K562 (cell line): ENCODE data around the gene URM1. TPM values are rescaled to one million over a fixed set of nuclear protein-coding genes. Genes with fewer than 3 reads are reported as not detected.

ENCODE experiments used
- ARNT ChIP-seq, 2 experiments: fragments of 450-650 bp; IDR thresholded peaks; 2 replicates each; pipeline ENCODE4 v1.6.1; 2016; ENCODE audit warnings: mild to moderate bottlenecking in 1 of 2
- DMBX1 ChIP-seq: fragments of 250-450 bp; sonication (Bioruptor Pico); IDR thresholded peaks from 2 replicates; pipeline ENCODE4 v1.8.0; 2022; ENCODE audit warnings: inconsistent platforms, mild to moderate bottlenecking, moderate library complexity, borderline replicate concordance
- ERF ChIP-seq: fragments of 450-650 bp; formaldehyde crosslinking; IDR thresholded peaks from 2 replicates; pipeline ENCODE4 v1.4.0; 2020; ENCODE audit warnings: mild to moderate bottlenecking, mixed read lengths
- HNRNPK ChIP-seq: fragments of 200-400 bp; formaldehyde crosslinking; IDR thresholded peaks from one replicate; pipeline ENCODE4 v1.6.1; 2018; ENCODE audit warnings: mild to moderate bottlenecking, low read depth, low read length; ENCODE audit not compliant: poor library complexity, severe bottlenecking
- KLF1 ChIP-seq: fragments of 450-650 bp; IDR thresholded peaks from 2 replicates; pipeline ENCODE4 v1.6.1; 2016; ENCODE audit warnings: missing genetic modification characterization, missing compliant biosample characterization
- MTA1 ChIP-seq: fragments of 450-650 bp; IDR thresholded peaks from 2 replicates; pipeline ENCODE4 v1.6.1; 2017; ENCODE audit warnings: borderline replicate concordance
- NFATC3 ChIP-seq: fragments of 450-650 bp; IDR thresholded peaks from 2 replicates; pipeline ENCODE4 v1.6.1; 2017; ENCODE audit warnings: mild to moderate bottlenecking
- POLR3A ChIP-seq: IDR thresholded peaks from 2 replicates; pipeline ENCODE4 v1.6.1; 2011; ENCODE audit warnings: borderline replicate concordance, mild to moderate bottlenecking, moderate library complexity; ENCODE audit not compliant: insufficient read length, insufficient read depth; ENCODE audit errors: extremely low read depth
- PRDM10 ChIP-seq: fragments of 450-650 bp; IDR thresholded peaks from 2 replicates; pipeline ENCODE4 v1.6.1; 2018; ENCODE audit not compliant: partially characterized antibody
- SP2 ChIP-seq: IDR thresholded peaks from 2 replicates; pipeline ENCODE4 v1.6.1; 2011; ENCODE audit warnings: mild to moderate bottlenecking, low read depth, low read length, moderate library complexity; ENCODE audit not compliant: poor library complexity, severe bottlenecking; ENCODE audit errors: extremely low read depth
- ZFP36 ChIP-seq: fragments of 150-350 bp; IDR thresholded peaks from 2 replicates; pipeline ENCODE4 v1.6.1; 2018; ENCODE audit warnings: low read length, low read depth; ENCODE audit not compliant: partially characterized antibody
- ZFX ChIP-seq: sonication (generic); formaldehyde crosslinking; IDR thresholded peaks from 2 replicates; pipeline ENCODE4 v1.8.0; 2022; ENCODE audit warnings: mild to moderate bottlenecking, missing genetic modification reagents, moderate library complexity
- ZNF518B ChIP-seq: fragments of 250-450 bp; sonication (Bioruptor Pico); IDR thresholded peaks from 2 replicates; pipeline ENCODE4 v1.5.0; 2021; ENCODE audit warnings: mild to moderate bottlenecking, moderate library complexity
- polyA plus RNA-seq, 8 experiments: library from polyadenylated mRNA; depleted of rRNA in 4 of 8; stranded (reverse) in 5 of 8; unstranded in 3 of 8; fragments of >200 nt; fragmentation: Nextera tagmentation in 2 of 8; fragmentation: Illumina TruSeq in 1 of 8; extraction: Ambion mirVana in 2 of 8; extraction: Trizol in 1 of 8; gene quantifications; 2 replicates each; pipeline versions ENCODE4 v1.2.1 to v1.2.3, GENCODE V29; 2011 to 2014; ENCODE audit warnings: inconsistent platforms in 1 of 8, missing spikeins in 1 of 8
- total RNA-seq, 7 experiments: library from RNA; depleted of rRNA in 6 of 7; stranded (reverse); fragments of >200 nt in 6 of 7; fragmentation: Illumina TruSeq in 2 of 7; extraction: Trizol in 2 of 7; gene quantifications; 2 replicates each; pipeline versions ENCODE4 v1.2.1 to v1.2.3, GENCODE V29; 2011 to 2021; ENCODE audit warnings: low replicate concordance in 1 of 7
- TF ChIP-seq, protein P1 (sequence below): fragments of 450-650 bp; formaldehyde crosslinking; IDR thresholded peaks from 2 replicates; pipeline ENCODE4 v1.4.0; 2022; ENCODE audit warnings: missing genetic modification characterization
- TF ChIP-seq, protein P2 (sequence below), 2 experiments: fragments of 450-650 bp; conservative IDR thresholded peaks; 2 replicates each; pipeline ENCODE4 v1.6.1; 2017; ENCODE audit warnings: mild to moderate bottlenecking in 2 of 2, moderate library complexity in 2 of 2

URM1 gene
- total and polyA plus RNA-seq, 9 of the 15 experiments (the other 6 are each of a cell fraction or from before 2014, with no cell fraction given): 10.1 to 88.9 (median 53.3) TPM

GRCh38 chr9:128420060-128420650 is 49.0 kb downstream of the URM1 start (continued):
- TF ChIP-seq, protein P1, sequence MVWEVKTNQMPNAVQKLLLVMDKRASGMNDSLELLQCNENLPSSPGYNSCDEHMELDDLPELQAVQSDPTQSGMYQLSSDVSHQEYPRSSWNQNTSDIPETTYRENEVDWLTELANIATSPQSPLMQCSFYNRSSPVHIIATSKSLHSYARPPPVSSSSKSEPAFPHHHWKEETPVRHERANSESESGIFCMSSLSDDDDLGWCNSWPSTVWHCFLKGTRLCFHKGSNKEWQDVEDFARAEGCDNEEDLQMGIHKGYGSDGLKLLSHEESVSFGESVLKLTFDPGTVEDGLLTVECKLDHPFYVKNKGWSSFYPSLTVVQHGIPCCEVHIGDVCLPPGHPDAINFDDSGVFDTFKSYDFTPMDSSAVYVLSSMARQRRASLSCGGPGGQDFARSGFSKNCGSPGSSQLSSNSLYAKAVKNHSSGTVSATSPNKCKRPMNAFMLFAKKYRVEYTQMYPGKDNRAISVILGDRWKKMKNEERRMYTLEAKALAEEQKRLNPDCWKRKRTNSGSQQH: peak; percentile 36; the same call in 1 of the 2 replicates
- TF ChIP-seq DMBX1 (CRISPR knock-in tag) (0 out of 2 replicates have a peak, but pooled peaks have one; percentile 26), HNRNPK (no peak), ARNT (IDR thresholded peaks at IDR 0.05) (no peak), MTA1 (peak; percentile 87), POLR3A (no peak), KLF1 (peak; percentile 63; the same call in 1 of the 2 replicates), SP2 (no peak), PRDM10 (peak; percentile 91), ZFX (CRISPR knock-in tag) (peak; percentile 70), NFATC3 (no peak), ZNF518B (CRISPR knock-in tag) (no peak), ERF (CRISPR knock-in tag) (no peak), ZFP36 (no peak)
- TF ChIP-seq, protein P2, sequence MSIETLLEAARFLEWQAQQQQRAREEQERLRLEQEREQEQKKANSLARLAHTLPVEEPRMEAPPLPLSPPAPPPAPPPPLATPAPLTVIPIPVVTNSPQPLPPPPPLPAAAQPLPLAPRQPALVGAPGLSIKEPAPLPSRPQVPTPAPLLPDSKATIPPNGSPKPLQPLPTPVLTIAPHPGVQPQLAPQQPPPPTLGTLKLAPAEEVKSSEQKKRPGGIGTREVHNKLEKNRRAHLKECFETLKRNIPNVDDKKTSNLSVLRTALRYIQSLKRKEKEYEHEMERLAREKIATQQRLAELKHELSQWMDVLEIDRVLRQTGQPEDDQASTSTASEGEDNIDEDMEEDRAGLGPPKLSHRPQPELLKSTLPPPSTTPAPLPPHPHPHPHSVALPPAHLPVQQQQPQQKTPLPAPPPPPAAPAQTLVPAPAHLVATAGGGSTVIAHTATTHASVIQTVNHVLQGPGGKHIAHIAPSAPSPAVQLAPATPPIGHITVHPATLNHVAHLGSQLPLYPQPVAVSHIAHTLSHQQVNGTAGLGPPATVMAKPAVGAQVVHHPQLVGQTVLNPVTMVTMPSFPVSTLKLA (conservative IDR thresholded peaks at IDR 0.05): peak in 1 of 2 experiments; percentile 90; a peak in 3 of 4 replicates
